HG03469 (cell line): ENCODE data around the gene FAM13A.
A peak's percentile ranks its signal among the peaks of the same experiment; 100 is the strongest.

Source experiments
- ATAC-seq: cut with Tn5 transposase; IDR thresholded peaks from one replicate; pipeline ENCODE4 v1.9.1; 2021; ENCODE audit warnings: mild to moderate bottlenecking, moderate library complexity, moderate number of reproducible peaks; ENCODE audit not compliant: unreplicated experiment

The FAM13A gene

DNA sequence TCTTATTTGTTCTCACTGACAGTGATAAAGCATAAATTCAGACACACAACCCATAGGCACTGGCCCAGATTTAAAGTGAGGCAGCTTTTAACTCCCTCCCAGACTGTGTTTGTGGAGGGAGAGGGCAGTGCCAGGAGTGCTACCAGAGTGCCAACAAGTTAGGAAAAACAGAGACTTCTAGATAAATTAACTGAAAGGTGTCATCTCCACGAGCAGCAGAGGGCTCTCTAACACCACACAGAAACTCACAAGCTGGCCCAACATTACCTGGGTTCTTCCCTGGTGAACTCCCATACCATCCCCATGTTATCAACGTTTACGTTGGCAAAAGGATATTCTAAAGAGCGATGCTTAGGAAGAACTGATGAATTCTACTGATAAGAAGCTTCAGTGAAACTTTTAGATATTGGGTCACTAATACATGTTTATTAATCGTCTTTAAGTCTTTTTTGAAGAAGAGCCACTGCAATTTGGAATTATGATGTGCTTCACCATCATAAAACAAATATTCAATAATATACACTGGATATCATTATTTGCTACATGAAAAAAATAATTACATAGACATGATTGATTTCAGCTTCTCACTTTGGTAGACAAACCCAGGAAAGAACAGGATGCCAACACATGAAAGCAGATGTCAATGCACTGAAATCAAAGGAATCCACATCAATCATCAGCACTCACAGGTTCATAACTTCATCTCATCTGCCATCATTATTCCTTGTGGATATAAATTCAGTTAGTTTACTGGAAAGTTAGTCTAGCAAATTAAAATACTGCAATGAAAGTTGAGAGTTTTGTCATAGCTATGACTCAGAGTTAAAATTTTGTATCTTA is 238.1 kb downstream of the FAM13A start:
- ATAC-seq = no peak

DNA sequence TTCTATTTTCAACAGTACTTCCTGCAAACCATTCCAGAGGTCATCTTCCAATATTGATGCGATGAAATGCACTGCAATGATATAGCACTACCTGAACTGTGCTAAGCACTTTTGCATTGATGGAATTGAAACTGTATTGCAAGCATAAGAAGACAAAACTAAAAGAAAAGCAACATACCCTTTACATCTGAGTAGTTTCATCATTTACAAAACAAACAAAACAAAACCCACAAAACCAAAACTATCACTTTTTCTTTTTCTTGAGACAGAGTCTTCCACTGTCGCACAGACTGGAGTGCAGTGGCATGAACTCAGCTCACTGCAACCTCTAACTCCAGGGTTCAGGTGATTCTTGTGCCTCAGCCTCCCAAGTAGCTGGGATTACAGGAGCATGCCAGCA is 239.2 kb downstream of the FAM13A start:
- no peak for ATAC-seq

DNA sequence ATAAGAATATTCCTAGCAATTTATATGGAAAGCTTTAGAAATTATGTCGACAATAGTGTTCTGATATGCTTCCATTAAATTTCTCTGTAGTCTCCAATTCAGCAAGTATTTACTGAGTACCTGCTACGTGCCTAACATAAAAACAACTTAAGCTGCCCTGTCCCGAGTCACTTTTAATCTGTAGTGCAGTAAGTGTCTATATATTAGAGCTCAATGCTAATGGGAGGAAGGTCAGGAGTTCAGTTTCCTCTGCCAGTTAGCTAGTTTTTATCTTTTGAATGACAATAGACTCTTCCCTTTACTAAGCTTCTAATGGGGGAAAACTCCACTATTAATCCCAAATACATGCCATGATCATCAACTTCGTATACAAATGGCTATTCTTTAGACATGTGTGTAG is 240.6 kb downstream of the FAM13A start:
- ATAC-seq = no peak

DNA sequence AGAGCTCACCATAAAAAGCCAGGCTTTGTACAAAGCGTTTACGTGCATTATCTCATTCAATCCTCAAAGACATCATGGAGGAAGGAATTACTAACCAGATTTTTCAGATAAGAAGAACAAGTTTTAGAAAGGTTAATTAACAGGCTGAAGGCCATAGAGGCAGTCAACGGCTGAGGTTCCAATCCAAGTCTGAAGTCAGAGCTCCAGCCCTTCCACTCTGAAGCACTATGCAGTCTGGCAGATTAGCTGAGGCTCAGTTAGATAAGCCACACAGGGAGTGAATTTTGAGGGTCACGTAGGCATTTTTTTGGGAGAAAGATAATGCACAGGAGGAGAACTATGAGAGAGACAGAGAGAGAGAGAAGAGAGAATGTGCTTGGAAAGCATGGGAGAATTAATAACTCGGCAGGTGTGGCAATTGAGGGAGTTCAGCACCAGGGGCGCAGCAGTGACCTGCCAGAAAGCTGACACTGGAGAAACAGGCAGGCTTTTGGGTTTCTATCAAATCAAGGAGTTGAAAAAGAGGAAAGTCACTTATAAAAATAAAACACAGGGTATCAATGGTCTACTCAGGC is 242.9 kb downstream of the FAM13A start:
- no peak for ATAC-seq

DNA sequence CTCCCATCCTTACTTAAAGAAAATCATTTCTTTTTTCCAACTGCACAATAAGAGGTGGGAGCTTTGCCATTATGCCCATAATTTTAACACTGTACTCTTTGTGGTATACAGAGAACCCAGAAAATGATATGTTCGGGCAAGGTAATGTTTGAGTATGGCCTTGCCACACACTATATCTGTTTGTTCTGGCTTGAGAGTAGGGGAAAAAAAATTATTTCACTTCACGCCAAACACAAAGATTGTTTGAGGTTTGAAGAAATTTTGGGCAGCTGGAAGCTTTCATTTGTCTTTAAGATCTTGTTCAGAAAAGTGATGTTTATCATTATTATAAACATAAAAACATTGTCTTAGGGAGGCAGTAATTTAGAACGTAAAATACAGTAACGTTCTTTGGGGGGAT is 244.0 kb downstream of the FAM13A start:
- no peak for ATAC-seq

DNA sequence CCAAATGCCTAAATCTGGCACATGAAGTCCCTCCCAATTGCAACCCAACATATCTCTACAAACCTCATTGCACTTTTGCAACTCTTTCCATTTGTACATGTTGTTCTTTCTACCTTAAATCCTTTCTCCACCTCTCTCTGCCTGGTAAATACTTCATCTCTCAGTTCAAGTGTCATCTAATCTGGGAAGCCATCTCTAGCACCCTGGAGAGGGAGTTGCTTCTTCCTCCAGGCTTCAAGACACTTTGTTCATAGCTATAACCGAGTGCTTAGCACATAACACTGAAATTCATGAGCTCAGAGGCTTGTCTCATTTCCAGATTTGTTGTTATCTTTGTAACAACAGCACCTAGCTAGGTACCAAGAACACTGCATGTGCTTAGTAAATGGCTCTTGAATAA is 244.6 kb downstream of the FAM13A start:
- ATAC-seq = no peak

DNA sequence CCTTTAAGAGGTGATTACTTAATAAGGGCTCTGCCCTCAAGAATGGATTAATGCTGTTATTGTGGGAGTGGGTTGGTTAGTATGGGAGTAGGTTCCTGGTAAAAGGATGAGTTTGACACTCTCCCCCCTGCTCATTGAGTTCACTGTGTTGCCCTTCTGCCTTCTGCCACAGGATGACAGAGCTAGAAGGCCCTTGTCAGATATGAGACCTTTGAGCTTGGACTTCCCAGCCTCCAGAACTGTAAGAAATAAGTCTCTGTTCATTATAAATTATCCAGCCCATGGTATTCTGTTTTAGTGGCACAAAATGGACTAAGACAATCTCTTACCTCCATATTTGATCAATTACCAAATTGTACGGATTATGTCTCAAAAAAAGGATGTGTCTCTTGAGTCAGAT is 245.1 kb downstream of the FAM13A start:
- no peak for ATAC-seq

DNA sequence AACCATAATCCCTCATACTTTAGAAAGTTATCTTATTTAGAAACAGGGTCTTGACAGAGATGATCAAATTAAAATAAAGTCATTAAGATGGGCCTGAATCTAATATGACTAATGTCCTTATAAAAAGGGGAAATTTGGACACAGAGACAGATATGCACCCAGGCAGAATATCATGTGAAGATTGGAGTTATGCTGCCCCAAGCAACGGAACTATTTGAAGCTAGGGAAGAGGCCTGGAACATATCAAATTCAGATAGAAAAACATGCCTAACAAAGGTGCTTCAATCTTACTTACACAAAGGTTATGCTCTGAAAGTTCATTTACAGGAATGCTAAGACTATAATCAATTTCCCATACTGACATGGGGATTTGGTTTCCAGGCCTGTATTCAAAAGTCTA is 246.7 kb downstream of the FAM13A start:
- ATAC-seq = no peak

DNA sequence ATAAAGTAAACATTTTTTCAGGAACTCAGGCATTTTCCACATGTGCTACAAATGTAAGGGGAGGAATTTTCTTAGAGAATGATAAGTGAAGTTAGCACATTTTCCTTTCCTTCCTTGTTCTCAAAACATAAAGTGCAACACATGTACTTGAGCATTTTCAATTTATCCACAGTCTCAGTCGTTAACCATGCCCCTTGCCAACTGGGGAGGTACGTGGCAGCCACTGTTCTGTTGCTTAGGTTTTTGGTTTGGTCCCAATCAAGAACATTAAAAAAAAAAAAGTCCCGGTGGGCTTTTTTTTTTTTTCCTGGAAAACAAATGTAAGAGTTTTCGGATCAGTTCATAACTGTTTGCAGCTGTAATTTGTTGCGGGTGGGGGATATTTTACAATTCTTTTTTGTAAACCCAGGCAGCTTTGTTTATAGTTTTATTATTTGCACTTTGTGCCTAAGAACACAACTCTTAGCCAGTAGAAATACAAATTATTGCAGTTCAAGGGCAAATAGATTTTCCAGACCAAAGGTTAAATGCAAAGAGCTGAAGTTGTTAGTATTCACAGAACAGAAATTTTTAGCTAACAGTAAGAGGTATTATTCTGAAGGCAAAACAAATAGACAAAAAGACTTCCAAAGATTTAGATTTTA is 247.3 kb downstream of the FAM13A start:
- ATAC-seq = no peak

DNA sequence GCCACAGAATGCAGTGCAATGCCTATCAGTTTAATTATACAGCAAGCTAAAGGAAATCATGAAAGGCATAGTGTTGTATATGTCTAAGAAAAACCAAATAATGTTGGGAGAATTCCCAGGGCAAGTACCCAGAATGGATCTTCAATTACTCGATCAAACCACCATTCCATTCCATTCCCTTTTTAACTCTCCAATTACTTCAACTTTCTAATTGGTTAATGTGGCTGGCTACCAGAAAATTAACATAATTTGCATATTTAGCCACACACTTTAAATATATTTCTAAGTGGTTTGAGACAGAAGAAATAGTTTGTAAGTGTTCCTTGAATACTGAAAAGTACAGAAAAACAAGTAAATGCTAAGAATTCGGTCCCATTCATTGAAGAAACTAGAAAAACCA is 247.9 kb downstream of the FAM13A start:
- no peak for ATAC-seq

DNA sequence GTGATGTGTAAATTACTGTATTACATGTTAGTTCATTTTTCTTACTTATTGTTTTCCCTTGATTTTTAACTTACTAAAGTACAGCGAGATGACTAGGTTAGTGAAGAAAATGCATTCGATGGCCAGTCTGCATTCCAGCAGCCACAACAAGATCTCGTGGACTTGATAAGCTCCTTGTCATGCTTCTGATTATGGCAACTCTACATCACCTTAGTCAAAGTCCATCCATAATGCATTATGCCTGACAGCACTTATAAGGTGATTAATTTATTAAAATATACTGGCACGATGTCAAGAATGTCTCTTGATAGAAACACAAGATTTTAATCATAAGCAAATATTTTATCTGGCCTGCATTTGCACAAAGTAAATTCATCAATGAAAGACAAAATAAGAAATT is 249.5 kb downstream of the FAM13A start:
- no peak for ATAC-seq

DNA sequence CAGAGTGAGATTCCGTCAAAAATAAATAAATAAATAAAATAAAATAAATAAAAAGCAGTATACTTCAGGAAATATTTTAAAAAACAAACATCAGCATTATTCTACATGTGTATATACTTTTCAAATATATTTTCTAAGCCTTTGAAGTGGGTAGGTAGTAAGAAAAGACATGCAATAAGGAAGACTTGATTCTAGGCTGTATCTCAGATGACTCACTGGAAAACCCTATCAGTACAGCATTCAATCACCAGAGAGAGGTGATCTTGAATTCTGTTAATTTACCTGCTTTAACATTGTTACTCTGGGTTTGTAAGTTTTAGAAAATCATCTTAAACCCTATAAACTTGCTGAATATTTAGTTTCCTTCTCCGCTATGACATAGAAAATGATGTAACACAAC is 252.8 kb downstream of the FAM13A start:
- ATAC-seq = no peak

DNA sequence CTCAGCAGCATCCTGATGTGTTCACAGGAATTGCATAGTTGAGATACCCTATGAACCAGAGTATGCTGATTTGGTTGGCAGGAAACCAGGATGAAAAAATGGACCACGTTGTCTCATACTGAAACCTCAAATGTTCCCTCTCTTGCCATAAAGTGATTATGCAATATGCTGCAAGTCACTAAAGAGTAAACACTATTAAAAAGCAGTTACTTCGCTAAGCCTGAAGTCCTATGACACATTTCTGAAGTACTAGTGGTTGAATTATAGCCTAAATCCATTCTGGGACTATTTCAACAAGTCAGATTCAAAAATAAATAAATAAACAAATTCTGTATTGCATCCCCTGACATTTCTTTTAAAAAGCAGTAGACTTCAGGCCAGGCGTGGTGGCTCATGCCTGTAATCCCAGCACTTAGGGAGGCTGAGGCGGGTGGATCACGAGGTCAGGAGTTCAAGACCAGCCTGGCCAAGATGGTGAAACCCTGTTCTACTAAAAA is 253.3 kb downstream of the FAM13A start:
- ATAC-seq = peak; percentile 81

DNA sequence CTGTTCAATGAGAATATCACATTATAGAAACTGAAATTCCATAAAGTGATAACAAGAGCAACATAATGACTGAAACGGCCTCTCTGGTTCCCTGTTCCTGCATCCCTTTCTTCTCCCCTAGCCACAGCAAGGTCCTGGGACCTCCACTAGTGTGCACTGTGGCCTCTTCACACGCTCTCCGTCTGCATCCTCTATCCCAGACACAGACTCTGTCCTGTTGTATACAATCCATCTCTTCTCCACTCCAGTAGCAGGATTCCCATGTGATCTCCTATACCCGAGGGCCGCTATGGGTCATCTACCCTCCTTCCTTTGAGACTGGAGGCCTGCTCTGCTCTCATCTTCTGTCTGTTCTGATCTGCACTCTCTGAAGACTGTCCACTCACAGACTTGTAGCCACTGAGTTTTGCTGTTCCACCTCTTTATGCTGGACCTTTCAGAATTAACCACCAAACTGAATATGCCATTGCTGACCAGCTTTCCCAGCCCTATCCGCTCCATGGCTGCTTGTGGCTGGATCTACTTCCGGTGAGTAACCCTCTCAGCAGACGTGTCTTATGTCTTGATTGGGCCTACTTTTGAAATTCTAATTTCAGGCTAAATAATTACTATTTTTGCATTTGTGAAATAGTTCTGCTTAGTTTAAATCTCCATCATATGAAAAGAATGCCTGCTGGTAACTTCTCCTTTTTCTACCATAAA is 254.2 kb downstream of the FAM13A start:
- no peak for ATAC-seq

DNA sequence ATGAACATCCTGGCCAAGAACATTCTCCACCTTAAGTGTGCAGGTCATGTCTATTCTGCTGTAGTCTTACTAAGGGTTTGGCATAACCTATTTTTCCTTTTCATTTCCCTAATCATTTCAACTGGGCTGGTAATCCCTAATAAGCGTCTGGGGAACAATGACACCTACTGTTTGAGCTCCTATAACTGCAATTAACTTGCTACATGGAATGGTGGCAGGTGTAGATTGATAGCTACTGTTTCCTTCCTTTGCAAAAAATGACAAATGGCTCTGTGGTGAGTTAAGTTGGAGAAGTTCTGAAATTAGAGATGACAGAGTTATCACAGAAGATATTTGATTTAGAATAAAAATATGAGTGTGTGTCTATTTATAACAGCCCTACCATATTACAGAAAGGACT is 254.8 kb downstream of the FAM13A start:
- no peak for ATAC-seq

DNA sequence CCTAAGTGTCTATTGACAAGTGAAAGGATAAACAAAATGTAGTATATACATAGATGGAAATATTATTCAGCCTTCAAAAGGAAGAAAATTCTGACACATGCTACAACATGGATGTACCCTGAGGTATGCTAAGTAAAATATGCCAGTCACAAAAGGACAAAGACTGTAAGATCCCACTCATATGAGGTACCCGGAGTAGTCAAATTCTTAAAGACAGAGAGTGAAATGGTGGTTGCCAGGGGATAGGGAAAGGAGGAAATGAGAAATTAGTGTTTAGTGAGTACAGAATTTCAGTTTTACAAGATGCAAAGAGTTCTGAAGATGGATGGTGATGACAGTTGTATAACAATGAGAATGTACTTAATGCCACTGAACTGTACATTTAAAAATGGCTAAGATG is 257.1 kb downstream of the FAM13A start:
- no peak for ATAC-seq

DNA sequence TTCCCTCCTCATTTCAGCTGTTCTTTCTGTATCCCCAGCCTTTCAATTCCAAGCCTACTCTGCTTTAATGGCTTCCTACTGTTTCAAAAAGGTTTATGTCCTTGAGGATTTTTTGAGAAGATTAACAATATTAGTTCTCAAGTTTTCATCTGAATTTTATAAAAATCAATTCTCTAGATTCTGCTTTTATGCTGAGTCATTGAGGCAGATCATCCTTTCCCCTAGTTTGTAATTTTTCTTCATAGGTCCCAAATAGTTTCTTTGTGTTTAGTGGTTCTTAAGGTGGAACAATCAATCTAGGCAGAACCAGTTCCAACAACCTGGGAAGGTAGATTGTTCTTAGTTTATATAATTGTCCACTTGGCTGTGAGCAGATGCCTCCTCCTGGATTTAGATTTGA is 259.3 kb downstream of the FAM13A start:
- no peak for ATAC-seq

DNA sequence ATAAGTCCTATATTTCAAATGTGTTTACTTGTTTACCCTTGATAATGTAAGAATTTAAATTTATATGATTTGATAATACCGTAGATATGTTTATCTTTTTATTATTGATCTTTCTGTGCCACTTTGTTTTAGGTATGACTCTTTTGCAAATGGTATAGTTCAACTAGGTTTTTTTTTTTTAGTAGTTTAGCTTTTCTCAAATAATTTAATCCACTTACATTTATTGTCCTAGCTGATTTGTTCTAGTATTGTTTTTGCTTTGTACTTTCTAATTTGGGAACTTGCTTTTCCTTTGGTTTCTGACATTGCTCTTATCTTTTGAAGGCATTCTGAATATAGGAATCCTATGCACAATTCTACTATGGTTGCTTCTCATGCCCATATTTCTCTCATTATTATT is 260.4 kb downstream of the FAM13A start:
- no peak for ATAC-seq

DNA sequence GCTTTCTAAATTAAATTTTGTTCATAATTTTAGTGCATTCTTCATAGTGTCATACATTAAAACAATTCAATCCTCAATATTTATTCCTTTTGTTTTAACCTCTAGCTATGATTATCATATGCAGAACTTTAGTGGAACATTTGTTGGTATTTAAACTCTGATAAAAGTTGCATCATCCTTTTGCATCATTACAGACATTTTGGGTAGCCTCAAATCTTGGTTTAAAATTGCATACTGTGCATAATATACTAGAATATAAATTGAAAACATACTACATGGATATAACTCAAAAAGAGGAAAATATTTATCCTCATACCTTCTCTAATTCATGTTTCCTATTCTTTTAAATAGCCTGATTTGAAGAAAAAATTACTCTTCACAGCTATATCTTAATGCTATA is 262.0 kb downstream of the FAM13A start:
- no peak for ATAC-seq

DNA sequence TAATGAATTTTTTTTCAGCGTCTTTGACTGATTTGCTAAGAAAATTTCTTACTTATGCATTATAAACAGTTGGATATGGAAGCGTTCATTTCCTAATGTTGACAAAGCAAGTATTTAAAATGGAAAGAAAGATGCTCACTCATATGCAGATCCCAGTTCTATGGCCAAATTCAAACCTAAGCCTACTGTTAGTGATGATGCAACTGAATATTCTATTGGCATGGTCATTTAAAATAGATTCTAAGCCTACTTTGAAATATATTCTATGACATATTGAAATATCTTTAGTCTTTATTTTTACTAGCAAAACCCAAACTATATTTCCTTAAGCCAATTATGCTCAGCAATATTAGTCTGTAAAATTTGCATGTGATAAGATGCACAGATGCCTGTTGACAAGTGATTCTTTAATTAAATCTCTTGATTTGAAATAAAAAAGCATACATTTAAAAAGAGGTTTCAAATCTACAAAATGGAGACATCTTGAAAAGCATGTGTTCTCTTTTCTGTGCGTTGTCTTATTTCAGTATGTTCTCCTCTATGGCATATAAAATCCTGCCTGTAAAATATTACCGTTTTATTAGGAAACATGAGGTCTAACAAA is 262.8 kb downstream of the FAM13A start:
- no peak for ATAC-seq

DNA sequence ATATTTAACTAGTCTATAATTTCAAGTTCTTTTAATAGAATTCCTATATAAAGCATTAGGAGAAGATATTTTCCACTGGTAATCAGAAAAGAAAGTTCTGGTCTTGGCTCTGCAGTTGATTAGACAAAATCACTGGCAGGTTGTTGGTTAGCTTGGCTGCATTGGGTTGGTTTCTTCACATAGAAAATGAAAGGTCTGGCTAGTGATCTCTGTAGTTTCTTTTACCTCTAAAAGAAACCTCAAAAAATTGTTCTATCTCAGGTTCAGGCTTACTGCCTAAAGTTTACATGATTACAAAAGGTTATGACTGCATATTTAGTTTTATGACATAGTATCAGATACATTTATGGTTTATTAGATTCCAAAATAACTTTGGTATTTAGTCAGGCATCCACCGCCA is 263.5 kb downstream of the FAM13A start:
- peak; percentile 50 for ATAC-seq
